Measurements from ENCODE around the gene PACSIN2. TPM values are rescaled to one million over a fixed set of nuclear protein-coding genes. Genes with fewer than 3 reads are reported as not detected.
A peak's percentile ranks its signal among the peaks of the same experiment; 100 is the strongest.
"Not testable (repeated sequence)": the region's sequence is repeated elsewhere in the genome, so short reads cannot be mapped to it uniquely, and the experiment has no call there.

Gene PACSIN2
- total RNA-seq, 4 donors from 2014 or later: 75.4 to 90.1 (median 87.9) TPM

GRCh38 chr22:42922374-42923191 is 92.4 kb downstream of the PACSIN2 start:
- Histone ChIP-seq H3K4me1 (peaks cover 24 to 64% of the 10 kb centered on the region in 2 donors), H3K4me3 (replicated peaks in 1 of 3) (no peak overlapping the region), H3K27ac (no peak overlapping the region), H3K9me3 (no peaks in the 10 kb centered on the region), H3K36me3 (no peaks in the 10 kb centered on the region), H3K27me3 (no peaks in the 10 kb centered on the region)
- no peak for TF ChIP-seq POLR2A (IDR thresholded peaks at IDR 0.05)
- no peak for TF ChIP-seq CTCF (IDR thresholded peaks at IDR 0.05)
- intact Hi-C loops (cut with DNase I): no loop called here
- 89 to 90% methylated on average over 13 of the region's 13 CpGs for WGBS, 2 donors
- DNase-seq: no peak

- WGBS, 2 donors: 78 to 79% methylated on average over 10 of the region's 10 CpGs
- TF ChIP-seq CTCF (IDR thresholded peaks at IDR 0.05): no peak
- Histone ChIP-seq H3K9me3 (no peaks in the 10 kb centered on the region), H3K27ac (no peak overlapping the region), H3K4me1 (peaks cover 13 to 58% of the 10 kb centered on the region in 2 donors), H3K36me3 (no peaks in the 10 kb centered on the region), H3K4me3 (replicated peaks in 1 of 3) (no peak overlapping the region), H3K27me3 (no peaks in the 10 kb centered on the region)
- intact Hi-C loops (cut with DNase I): no loop called here
- DNase-seq: no peak
These were observed 94.7 kb downstream of the PACSIN2 start for GRCh38 chr22:42920101-42920820.

- 83 to 85% methylated on average over 6 of the region's 6 CpGs for WGBS, 2 donors
These were observed 95.8 kb downstream of the PACSIN2 start for GRCh38 chr22:42919199-42919598.

GRCh38 chr22:42918500-42918899 is 96.4 kb downstream of the PACSIN2 start:
- H3K27ac ChIP-seq: peak overlapping the region in 1 of 3 donors; percentile 28
- TF ChIP-seq CTCF (IDR thresholded peaks at IDR 0.05) (no peak), POLR2A (IDR thresholded peaks at IDR 0.05) (no peak)
- no peak overlapping the region for H3K4me3 ChIP-seq (replicated peaks in 1 of 3)
- DNase-seq: no peak
- intact Hi-C loops (cut with DNase I): no loop called here
- no peaks in the 10 kb centered on the region for H3K36me3 ChIP-seq
- no peaks in the 10 kb centered on the region for H3K9me3 ChIP-seq
- peaks cover 13 to 55% of the 10 kb centered on the region in 2 donors for H3K4me1 ChIP-seq
- 98% methylated on average over 4 of the region's 4 CpGs for WGBS, 2 donors
- H3K27me3 ChIP-seq: no peaks in the 10 kb centered on the region

More at GRCh38 chr22:42919199-42919598, 95.8 kb downstream of the PACSIN2 start:
- TF ChIP-seq POLR2A (IDR thresholded peaks at IDR 0.05) (no peak), CTCF (IDR thresholded peaks at IDR 0.05) (no peak)
- H3K9me3 ChIP-seq: no peaks in the 10 kb centered on the region
- DNase-seq: no peak
- peaks cover 13 to 55% of the 10 kb centered on the region in 2 donors for H3K4me1 ChIP-seq
- H3K36me3 ChIP-seq: no peaks in the 10 kb centered on the region
- H3K27me3 ChIP-seq: no peaks in the 10 kb centered on the region
- no peak overlapping the region for H3K4me3 ChIP-seq (replicated peaks in 1 of 3)
- intact Hi-C loops (cut with DNase I): no loop called here
- H3K27ac ChIP-seq: peak overlapping the region in 1 of 3 donors; percentile 28

GRCh38 chr22:42917358-42917757 is 97.6 kb downstream of the PACSIN2 start:
- H3K4me1 ChIP-seq: peaks cover 13 to 51% of the 10 kb centered on the region in 2 donors
- H3K9me3 ChIP-seq; H3K27me3 ChIP-seq; H3K36me3 ChIP-seq; H3K27ac ChIP-seq; H3K4me3 ChIP-seq (replicated peaks in 1 of 3); DNase-seq; intact Hi-C loops (cut with DNase I): not testable (repeated sequence)
- WGBS, 2 donors: 97 to 99% methylated on average over 6 of the region's 6 CpGs

All from thyroid gland (tissue), 4 donors.